HG03520 (cell line): ENCODE results near the gene ITPR1.

ENCODE experiments used
- ATAC-seq: cut with Tn5 transposase; IDR thresholded peaks from one replicate; pipeline ENCODE4 v1.9.1; 2021; ENCODE audit warnings: mild to moderate bottlenecking, moderate library complexity; ENCODE audit not compliant: unreplicated experiment

Gene ITPR1

DNA sequence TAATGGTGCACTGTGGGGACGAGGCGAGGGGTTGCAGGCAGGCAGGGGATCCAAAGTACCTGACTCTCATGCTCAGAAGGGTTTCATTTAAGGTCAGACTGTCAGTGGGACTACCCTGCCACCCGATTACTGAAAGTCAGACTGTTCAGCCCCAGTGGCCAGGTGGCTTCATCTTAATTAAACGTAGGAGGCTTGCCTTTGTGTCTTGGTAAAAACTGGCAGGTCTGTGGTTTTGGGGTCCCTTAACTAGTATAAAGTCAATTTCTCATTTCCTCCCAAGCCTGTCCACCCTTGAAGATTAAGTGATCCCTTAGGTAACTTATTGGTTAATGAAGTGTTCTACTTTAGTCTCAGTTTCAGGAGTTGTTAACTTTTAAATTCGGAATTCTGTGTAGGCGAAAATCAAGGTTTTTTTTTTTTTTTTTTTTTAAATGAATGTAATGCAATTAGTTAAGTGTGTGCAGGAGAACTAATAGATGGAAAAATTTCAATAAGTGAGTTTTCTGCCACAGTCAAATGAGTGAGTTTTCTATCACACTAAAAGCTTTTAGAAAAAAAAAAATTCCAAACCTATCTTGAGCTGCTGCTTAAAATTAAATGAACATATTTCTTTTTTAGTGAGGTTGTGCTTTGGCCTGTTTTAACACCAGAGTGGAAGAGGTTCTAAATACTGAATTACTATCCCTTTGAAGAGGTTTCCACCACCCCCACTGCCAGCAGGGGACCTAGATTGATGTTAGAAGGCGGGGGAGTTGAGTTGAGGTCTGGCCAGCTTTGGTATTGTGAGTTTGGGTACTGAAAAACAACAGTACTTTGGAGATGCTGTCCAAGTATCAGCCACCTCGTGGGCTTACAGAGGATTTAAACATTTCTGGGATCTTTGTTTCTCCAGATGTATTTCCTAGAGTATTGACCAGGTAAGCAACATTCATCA lies 15.2 kb downstream of the ITPR1 start:
- peak; percentile 51 for ATAC-seq

- ATAC-seq = no peak
Observed at GRCh38 chr3:4509043-4509442, 15.9 kb downstream of the ITPR1 start.

- ATAC-seq = no peak
Observed at GRCh38 chr3:4509983-4510755, 17.0 kb downstream of the ITPR1 start.

DNA sequence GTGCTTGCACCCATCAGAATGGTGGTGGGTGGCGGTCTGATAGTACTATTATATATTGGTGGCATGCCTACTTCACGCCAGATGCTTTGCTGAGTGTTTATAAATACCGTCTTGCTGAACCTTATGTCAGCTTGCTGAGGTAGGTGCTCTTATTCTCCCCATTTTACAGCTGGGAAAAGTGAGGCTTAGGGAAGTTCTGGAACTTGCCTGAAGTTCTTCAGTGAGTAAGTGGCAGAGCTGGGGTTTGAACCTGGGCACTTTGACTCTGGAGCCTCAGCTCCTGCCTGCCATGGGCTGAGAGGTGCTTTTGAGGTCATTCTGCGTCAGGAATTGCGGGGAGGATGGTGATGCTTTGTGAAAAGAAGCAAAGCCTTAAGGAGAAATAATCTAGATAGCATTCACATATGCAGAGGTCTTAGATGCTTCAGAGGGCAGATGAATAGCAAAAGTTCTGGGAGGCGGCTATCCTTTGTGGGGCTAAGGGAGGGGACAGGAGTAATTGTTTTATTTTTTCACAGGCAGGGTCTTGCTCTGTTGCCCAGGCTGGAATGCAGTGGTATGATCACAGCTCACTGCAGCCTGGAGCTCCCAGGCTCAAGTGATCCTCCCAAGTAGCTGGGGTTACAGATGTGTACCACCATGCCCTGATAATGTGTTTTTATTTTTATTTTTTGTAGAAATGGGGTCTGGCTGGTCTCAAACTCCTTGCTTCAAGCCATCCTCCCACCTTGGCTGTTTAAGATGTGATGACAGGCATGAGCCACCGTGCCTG lies 18.5 kb downstream of the ITPR1 start:
- no peak for ATAC-seq

GRCh38 chr3:4512895-4513616 lies 19.9 kb downstream of the ITPR1 start:
- ATAC-seq = no peak

DNA sequence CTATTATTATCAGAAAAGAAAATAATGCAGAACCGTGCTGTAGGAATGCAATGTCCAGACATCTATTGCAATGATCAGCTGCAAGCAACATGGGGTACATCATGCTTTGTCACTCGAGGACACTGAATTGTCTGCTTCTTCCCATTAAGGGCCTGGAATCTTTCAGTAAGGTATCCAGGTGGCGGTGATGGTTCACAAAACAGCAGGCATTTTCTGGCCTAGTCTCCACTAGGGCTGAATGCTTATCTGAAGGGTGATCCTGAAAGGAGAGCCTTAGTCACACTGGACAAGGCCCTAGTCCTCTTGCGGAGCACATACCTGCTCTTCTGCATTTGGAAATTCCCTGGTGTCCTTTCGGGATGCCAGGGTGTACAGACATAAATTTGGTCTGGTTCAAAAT lies 21.2 kb downstream of the ITPR1 start:
- no peak for ATAC-seq

- no peak for ATAC-seq
Observed at GRCh38 chr3:4514916-4515315, 21.8 kb downstream of the ITPR1 start.

DNA sequence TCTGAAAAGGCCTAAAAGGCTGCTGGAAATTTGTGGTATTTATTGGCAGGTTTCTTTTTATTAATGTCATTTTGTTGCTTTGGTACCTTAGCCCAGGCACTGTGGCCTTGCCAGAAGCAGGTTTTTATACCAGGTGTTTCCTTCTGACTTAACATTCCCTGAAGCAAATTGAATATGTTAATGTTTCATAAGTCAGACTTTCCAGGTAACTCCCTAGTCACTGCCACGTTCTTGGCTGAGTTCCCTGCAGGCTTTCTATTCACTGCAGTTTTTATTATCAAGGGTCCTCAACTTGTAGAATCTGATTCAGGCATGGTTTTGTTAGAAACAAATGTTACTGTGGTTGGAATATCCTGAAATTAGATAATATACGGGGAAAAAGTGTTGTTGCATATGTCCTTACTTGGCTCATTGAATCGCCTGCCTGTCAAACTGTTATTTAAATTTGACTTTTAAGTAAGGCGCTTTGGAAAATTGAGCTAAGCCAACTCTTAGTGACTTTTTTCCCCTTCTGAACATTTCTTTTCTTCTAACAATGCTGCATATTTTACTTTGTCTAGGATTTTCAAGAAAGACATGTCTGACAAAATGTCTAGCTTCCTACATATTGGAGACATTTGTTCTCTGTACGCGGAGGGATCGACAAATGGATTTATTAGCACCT lies 22.9 kb downstream of the ITPR1 start:
- ATAC-seq = no peak

GRCh38 chr3:4517093-4517492 lies 23.9 kb downstream of the ITPR1 start:
- no peak for ATAC-seq

GRCh38 chr3:4517643-4518311 lies 24.6 kb downstream of the ITPR1 start:
- no peak for ATAC-seq

GRCh38 chr3:4520033-4520816 lies 27.1 kb downstream of the ITPR1 start:
- no peak for ATAC-seq

DNA sequence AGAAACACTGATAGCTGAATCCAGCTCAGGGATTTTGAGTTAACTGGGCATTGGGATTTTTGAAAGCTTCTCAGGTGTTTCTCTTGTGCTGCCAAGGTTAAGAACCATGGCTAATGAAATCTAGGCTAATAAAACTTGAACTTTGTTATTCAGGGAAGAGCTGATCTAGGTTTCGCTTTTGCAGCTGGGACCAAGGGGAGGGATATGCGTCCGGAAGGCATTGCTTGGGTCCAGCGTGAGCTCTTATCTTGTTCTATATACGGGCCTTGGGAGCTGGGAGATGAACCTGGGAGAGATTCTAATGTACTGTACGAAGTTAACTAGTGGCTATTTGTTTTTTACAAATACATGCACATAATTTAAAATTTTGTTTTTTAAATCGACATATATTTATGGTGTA lies 29.8 kb downstream of the ITPR1 start:
- ATAC-seq = no peak

- no peak for ATAC-seq
Observed at GRCh38 chr3:4523710-4524698, 30.9 kb downstream of the ITPR1 start.

DNA sequence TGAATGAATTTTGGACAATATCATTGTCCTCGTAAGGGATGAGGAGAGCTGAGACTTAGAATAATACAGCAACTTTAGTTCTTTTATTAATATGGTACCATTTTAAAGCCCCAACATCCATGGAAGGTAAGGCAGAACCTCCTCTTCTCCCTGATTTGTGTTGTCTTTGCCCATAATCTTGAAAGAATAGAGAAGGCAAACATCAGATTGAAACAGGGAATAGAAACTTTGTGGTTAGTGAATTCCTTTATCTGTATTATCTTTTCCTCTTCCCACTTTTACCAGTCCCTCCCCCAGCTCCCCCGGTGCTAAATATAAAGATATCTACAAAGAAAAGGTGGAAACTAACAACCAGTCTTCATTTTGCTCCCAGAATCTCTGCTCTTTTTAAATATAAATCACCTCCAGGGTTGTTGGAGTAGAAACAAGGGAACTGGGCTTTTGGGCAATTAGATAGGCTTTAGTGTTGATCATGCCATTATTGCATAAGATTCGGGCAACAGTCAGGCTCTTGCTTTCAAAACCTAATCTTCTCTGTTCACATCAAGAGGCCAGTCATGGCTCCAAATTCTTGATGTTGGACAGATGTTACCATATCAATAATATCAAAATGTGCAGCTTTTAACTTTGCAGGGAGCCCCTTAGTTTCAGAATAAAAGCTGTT lies 32.5 kb downstream of the ITPR1 start:
- ATAC-seq = no peak

DNA sequence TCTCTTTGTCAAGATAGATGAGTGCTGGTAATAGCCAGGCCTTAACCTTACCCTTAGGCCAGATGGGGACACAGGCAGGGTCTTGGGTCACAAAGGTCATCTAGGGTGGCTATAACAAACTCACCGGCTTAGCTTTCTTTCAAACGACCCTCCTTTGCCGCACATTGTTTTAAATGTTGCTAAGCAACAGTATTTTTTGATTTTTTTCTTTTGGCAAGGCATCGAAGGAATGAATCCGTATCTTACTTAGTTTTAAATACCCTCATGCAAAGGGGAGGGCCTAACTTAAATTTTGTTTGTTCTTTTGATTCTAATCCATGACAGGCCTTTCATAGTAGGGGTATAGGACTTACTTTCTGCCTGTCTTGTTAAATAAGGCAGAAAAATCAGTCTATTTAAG lies 35.2 kb downstream of the ITPR1 start:
- no peak for ATAC-seq

- ATAC-seq = no peak
Observed at GRCh38 chr3:4528819-4529600, 35.9 kb downstream of the ITPR1 start.
